Measurements from ENCODE around the gene CYP27A1. TPM values are rescaled to one million over a fixed set of nuclear protein-coding genes. Genes with fewer than 3 reads are reported as not detected.

The CYP27A1 gene
- total RNA-seq, 1 donor from 2014 or later = 0.11 TPM

DNA sequence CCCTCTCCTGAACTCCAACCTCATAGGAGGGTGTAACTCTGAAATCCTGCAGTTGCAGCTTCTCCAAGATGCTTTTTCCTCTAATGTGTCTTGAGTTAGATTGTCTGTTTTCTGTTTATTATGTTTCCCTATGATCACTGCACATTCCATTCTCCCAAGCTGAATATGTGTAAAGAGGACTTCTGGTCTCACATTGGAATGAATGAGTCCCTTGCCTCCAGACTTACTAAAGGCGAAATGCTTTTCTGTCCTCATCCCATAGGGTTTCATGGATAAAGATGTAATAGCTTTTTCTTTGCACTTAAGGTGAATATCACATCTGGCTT lies 35.5 kb upstream of the CYP27A1 start:
- H3K27me3 Mint-ChIP-seq (ENCODE audit: insufficient read depth, low read depth) = peaks cover 2% of the 10 kb centered on the region
- no peak overlapping the region for H3K4me3 Mint-ChIP-seq
- no peak for DNase-seq (ENCODE audit: low spot score)
- Histone ChIP-seq H2AFZ (replicated peaks) (no peak overlapping the region), H3K9me3 (ENCODE audit: low read depth) (no peaks in the 10 kb centered on the region), H3K4me3 (no peak overlapping the region), H3K4me1 (no peaks in the 10 kb centered on the region), H3K36me3 (no peaks in the 10 kb centered on the region), H3K27ac (no peak overlapping the region), H3K27me3 (no peaks in the 10 kb centered on the region), H3K9ac (no peak overlapping the region), H3K79me2 (ENCODE audit: low read depth) (no peaks in the 10 kb centered on the region), H3K4me2 (no peak overlapping the region), H3F3A (ENCODE audit: low read depth) (no peaks in the 10 kb centered on the region), H4K20me1 (ENCODE audit: low read depth) (peaks cover 12% of the 10 kb centered on the region)
- H3K4me1 Mint-ChIP-seq = peaks cover 4% of the 10 kb centered on the region
- no peaks in the 10 kb centered on the region for H3K9me3 Mint-ChIP-seq
- H3K36me3 Mint-ChIP-seq = peaks cover 49% of the 10 kb centered on the region
- TF ChIP-seq EZH2 (IDR thresholded peaks at IDR 0.05) (no peak), EZH2phosphoT487 (IDR thresholded peaks at IDR 0.05) (no peak)
- TF ChIP-seq, protein P1, sequence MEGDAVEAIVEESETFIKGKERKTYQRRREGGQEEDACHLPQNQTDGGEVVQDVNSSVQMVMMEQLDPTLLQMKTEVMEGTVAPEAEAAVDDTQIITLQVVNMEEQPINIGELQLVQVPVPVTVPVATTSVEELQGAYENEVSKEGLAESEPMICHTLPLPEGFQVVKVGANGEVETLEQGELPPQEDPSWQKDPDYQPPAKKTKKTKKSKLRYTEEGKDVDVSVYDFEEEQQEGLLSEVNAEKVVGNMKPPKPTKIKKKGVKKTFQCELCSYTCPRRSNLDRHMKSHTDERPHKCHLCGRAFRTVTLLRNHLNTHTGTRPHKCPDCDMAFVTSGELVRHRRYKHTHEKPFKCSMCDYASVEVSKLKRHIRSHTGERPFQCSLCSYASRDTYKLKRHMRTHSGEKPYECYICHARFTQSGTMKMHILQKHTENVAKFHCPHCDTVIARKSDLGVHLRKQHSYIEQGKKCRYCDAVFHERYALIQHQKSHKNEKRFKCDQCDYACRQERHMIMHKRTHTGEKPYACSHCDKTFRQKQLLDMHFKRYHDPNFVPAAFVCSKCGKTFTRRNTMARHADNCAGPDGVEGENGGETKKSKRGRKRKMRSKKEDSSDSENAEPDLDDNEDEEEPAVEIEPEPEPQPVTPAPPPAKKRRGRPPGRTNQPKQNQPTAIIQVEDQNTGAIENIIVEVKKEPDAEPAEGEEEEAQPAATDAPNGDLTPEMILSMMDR (IDR thresholded peaks at IDR 0.05) = no peak
- no peak overlapping the region for H3K27ac Mint-ChIP-seq

GRCh38 chr2:218746960-218747359 lies 35.0 kb upstream of the CYP27A1 start:
- H3K4me1 Mint-ChIP-seq = peaks cover 4% of the 10 kb centered on the region
- H3K27ac ChIP-seq = no peak overlapping the region
- no peaks in the 10 kb centered on the region for H3K79me2 ChIP-seq (ENCODE audit: low read depth)
- no peak overlapping the region for H2AFZ ChIP-seq (replicated peaks)
- DNase-seq (ENCODE audit: low spot score) = no peak
- H3K27ac Mint-ChIP-seq = no peak overlapping the region
- no peak overlapping the region for H3K4me3 ChIP-seq
- TF ChIP-seq EZH2phosphoT487 (IDR thresholded peaks at IDR 0.05) (no peak), EZH2 (IDR thresholded peaks at IDR 0.05) (no peak)
- TF ChIP-seq, protein P1 (IDR thresholded peaks at IDR 0.05) = no peak
- no peaks in the 10 kb centered on the region for H3K4me1 ChIP-seq
- H3K9me3 ChIP-seq (ENCODE audit: low read depth) = no peaks in the 10 kb centered on the region
- H3K9ac ChIP-seq = no peak overlapping the region
- no peaks in the 10 kb centered on the region for H3K9me3 Mint-ChIP-seq
- H3K27me3 ChIP-seq = no peaks in the 10 kb centered on the region
- no peaks in the 10 kb centered on the region for H3F3A ChIP-seq (ENCODE audit: low read depth)
- H3K27me3 Mint-ChIP-seq (ENCODE audit: insufficient read depth, low read depth) = peaks cover 3% of the 10 kb centered on the region
- H3K4me2 ChIP-seq = no peak overlapping the region
- H4K20me1 ChIP-seq (ENCODE audit: low read depth) = peaks cover 12% of the 10 kb centered on the region
- H3K36me3 ChIP-seq = no peaks in the 10 kb centered on the region
- no peak overlapping the region for H3K4me3 Mint-ChIP-seq
- peaks cover 50% of the 10 kb centered on the region for H3K36me3 Mint-ChIP-seq

GRCh38 chr2:218748741-218749441 lies 33.1 kb upstream of the CYP27A1 start:
- DNase-seq (ENCODE audit: low spot score) = no peak
- Histone ChIP-seq H3K9ac (no peak overlapping the region), H3K4me3 (no peak overlapping the region), H3K9me3 (ENCODE audit: low read depth) (no peaks in the 10 kb centered on the region), H3K4me1 (no peaks in the 10 kb centered on the region), H3K79me2 (ENCODE audit: low read depth) (no peaks in the 10 kb centered on the region), H3K27me3 (no peaks in the 10 kb centered on the region), H3K27ac (no peak overlapping the region), H3F3A (ENCODE audit: low read depth) (no peaks in the 10 kb centered on the region), H3K4me2 (no peak overlapping the region), H3K36me3 (no peaks in the 10 kb centered on the region), H2AFZ (replicated peaks) (no peak overlapping the region), H4K20me1 (ENCODE audit: low read depth) (peaks cover 12% of the 10 kb centered on the region)
- Mint-ChIP-seq H3K9me3 (no peaks in the 10 kb centered on the region), H3K27me3 (ENCODE audit: insufficient read depth, low read depth) (peaks cover 3% of the 10 kb centered on the region), H3K4me3 (no peak overlapping the region), H3K36me3 (peaks cover 57% of the 10 kb centered on the region), H3K4me1 (peaks cover 4% of the 10 kb centered on the region), H3K27ac (no peak overlapping the region)
- TF ChIP-seq EZH2 (IDR thresholded peaks at IDR 0.05) = no peak
- TF ChIP-seq, protein P1 (IDR thresholded peaks at IDR 0.05) = no peak
- TF ChIP-seq EZH2phosphoT487 (IDR thresholded peaks at IDR 0.05) = no peak

Data from neural progenitor cell (in vitro differentiated cells).